ENCODE data around the gene RAB28. TPM values are rescaled to one million over a fixed set of nuclear protein-coding genes. Genes with fewer than 3 reads are reported as not detected.
"Not testable (repeated sequence)": the region's sequence is repeated elsewhere in the genome, so short reads cannot be mapped to it uniquely, and the experiment has no call there.

The RAB28 gene
- total RNA-seq, 2 experiments from 2014 or later: 15.6 to 16.7 TPM

DNA sequence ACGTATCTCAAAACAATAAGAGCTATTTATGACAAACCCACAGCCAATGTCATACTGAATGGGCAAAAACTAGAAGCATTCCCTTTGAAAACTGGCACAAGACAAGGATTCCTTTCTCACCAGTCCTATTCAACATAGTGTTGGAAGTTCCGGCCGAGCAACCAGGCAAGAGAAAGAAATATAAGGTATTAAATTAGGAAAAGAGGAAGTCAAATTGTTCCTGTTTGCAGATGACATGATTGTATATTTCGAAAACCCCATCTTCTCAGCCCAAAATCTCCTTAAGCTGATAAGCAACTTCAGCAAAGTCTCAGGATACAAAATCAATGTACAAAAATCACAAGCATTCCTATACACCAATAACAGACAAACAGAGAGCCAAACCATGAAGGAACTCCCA is 94.2 kb downstream of the RAB28 start:
- H3K27ac Mint-ChIP-seq; DNase-seq; intact Hi-C loops (cut with micrococcal nuclease); H3K4me3 Mint-ChIP-seq; H3K27me3 Mint-ChIP-seq (ENCODE audit: low read depth): not testable (repeated sequence)
- Mint-ChIP-seq H3K9me3 (peaks cover 18% of the 10 kb centered on the region), H3K4me1 (ENCODE audit: low read depth) (peaks cover 18% of the 10 kb centered on the region), H3K36me3 (ENCODE audit: low read depth) (peaks cover 36% of the 10 kb centered on the region)
- CTCF ChIA-PET: interaction anchor here (0.7 kb wide), 1 partner anchor 37 kb away, joined by 3 read pairs; no protein-coding TSS in a partner anchor

- peaks cover 17% of the 10 kb centered on the region for H3K9me3 Mint-ChIP-seq
- intact Hi-C loops (cut with micrococcal nuclease): no loop called here
- H3K27ac Mint-ChIP-seq: no peak overlapping the region
- H3K4me1 Mint-ChIP-seq (ENCODE audit: low read depth): peaks cover 17% of the 10 kb centered on the region
- H3K36me3 Mint-ChIP-seq (ENCODE audit: low read depth): peaks cover 34% of the 10 kb centered on the region
- no peaks in the 10 kb centered on the region for H3K27me3 Mint-ChIP-seq (ENCODE audit: low read depth)
- CTCF ChIA-PET: no interaction called here
- DNase-seq: no peak
- H3K4me3 Mint-ChIP-seq: no peak overlapping the region
These were observed 97.6 kb downstream of the RAB28 start for GRCh38 chr4:13386405-13387107.

- CTCF ChIA-PET: no interaction called here
- intact Hi-C loops (cut with micrococcal nuclease): no loop called here
- Mint-ChIP-seq H3K27me3 (ENCODE audit: low read depth) (no peaks in the 10 kb centered on the region), H3K9me3 (peaks cover 10% of the 10 kb centered on the region), H3K36me3 (ENCODE audit: low read depth) (peaks cover 24% of the 10 kb centered on the region), H3K4me3 (no peak overlapping the region), H3K4me1 (ENCODE audit: low read depth) (peaks cover 17% of the 10 kb centered on the region), H3K27ac (no peak overlapping the region)
- no peak for DNase-seq
These were observed 100.1 kb downstream of the RAB28 start for GRCh38 chr4:13384055-13384454.

GRCh38 chr4:13378973-13379759 is 105.0 kb downstream of the RAB28 start:
- Mint-ChIP-seq H3K4me1 (ENCODE audit: low read depth) (no peaks in the 10 kb centered on the region), H3K27me3 (ENCODE audit: low read depth) (no peaks in the 10 kb centered on the region), H3K36me3 (ENCODE audit: low read depth) (peaks cover 3% of the 10 kb centered on the region), H3K27ac (no peak overlapping the region), H3K4me3 (no peak overlapping the region), H3K9me3 (no peaks in the 10 kb centered on the region)
- CTCF ChIA-PET: interaction anchor here (0.6 kb wide), 1 partner anchor 327 kb away, joined by 6 read pairs; no protein-coding TSS in a partner anchor
- DNase-seq: no peak
- intact Hi-C loops (cut with micrococcal nuclease): no loop called here

- Mint-ChIP-seq H3K4me3 (no peak overlapping the region), H3K36me3 (ENCODE audit: low read depth) (peaks cover 12% of the 10 kb centered on the region), H3K4me1 (ENCODE audit: low read depth) (no peaks in the 10 kb centered on the region), H3K27me3 (ENCODE audit: low read depth) (no peaks in the 10 kb centered on the region), H3K27ac (no peak overlapping the region), H3K9me3 (no peaks in the 10 kb centered on the region)
- CTCF ChIA-PET: interaction anchor here (0.6 to 0.7 kb wide), 2 partner anchors 11 to 761 kb away, joined by 3 to 4 read pairs; no protein-coding TSS in a partner anchor
- intact Hi-C loops (cut with micrococcal nuclease): no loop called here
- DNase-seq: no peak
These were observed 113.1 kb downstream of the RAB28 start for GRCh38 chr4:13371048-13371447.

GRCh38 chr4:13368217-13368616 is 115.9 kb downstream of the RAB28 start:
- intact Hi-C loops (cut with micrococcal nuclease): no loop called here
- DNase-seq: no peak
- H3K4me1 Mint-ChIP-seq (ENCODE audit: low read depth): no peaks in the 10 kb centered on the region
- no peak overlapping the region for H3K27ac Mint-ChIP-seq
- H3K36me3 Mint-ChIP-seq (ENCODE audit: low read depth): peaks cover 17% of the 10 kb centered on the region
- CTCF ChIA-PET: no interaction called here
- no peaks in the 10 kb centered on the region for H3K27me3 Mint-ChIP-seq (ENCODE audit: low read depth)
- H3K4me3 Mint-ChIP-seq: no peak overlapping the region
- H3K9me3 Mint-ChIP-seq: no peaks in the 10 kb centered on the region

- Mint-ChIP-seq H3K9me3 (no peaks in the 10 kb centered on the region), H3K27ac (no peak overlapping the region), H3K36me3 (ENCODE audit: low read depth) (peaks cover 17% of the 10 kb centered on the region), H3K4me3 (no peak overlapping the region), H3K27me3 (ENCODE audit: low read depth) (no peaks in the 10 kb centered on the region), H3K4me1 (ENCODE audit: low read depth) (no peaks in the 10 kb centered on the region)
- CTCF ChIA-PET: interaction anchor here (0.6 kb wide), 1 partner anchor 576 kb away, joined by 3 read pairs; no protein-coding TSS in a partner anchor
- intact Hi-C loops (cut with micrococcal nuclease): no loop called here
- DNase-seq: no peak
These were observed 116.4 kb downstream of the RAB28 start for GRCh38 chr4:13367691-13368090.

DNA sequence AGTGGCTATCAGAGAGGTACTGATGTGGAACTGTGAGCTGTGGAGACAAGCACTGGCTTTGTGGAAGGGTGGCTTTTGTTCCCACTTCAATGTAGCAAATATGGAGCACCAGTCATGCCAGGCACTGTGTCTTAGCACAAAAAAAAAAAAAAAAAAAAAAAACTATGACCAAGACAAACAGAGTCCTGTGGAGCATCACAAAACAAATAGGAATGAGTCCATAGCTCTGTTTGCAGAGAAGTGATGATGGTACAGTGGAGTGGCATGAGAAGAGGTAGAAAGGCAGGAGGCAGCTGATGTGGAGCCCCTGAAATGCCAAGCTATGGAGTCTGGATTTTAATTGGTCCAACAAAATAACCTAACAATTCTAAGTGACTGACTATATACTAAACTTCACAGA is 116.9 kb downstream of the RAB28 start:
- Mint-ChIP-seq H3K36me3 (ENCODE audit: low read depth) (peaks cover 17% of the 10 kb centered on the region), H3K27ac (no peak overlapping the region), H3K9me3 (no peaks in the 10 kb centered on the region), H3K4me1 (ENCODE audit: low read depth) (no peaks in the 10 kb centered on the region), H3K27me3 (ENCODE audit: low read depth) (no peaks in the 10 kb centered on the region), H3K4me3 (no peak overlapping the region)
- intact Hi-C loops (cut with micrococcal nuclease): no loop called here
- CTCF ChIA-PET: interaction anchor here (0.6 kb wide), 1 partner anchor 576 kb away, joined by 3 read pairs; no protein-coding TSS in a partner anchor
- DNase-seq: no peak

DNA sequence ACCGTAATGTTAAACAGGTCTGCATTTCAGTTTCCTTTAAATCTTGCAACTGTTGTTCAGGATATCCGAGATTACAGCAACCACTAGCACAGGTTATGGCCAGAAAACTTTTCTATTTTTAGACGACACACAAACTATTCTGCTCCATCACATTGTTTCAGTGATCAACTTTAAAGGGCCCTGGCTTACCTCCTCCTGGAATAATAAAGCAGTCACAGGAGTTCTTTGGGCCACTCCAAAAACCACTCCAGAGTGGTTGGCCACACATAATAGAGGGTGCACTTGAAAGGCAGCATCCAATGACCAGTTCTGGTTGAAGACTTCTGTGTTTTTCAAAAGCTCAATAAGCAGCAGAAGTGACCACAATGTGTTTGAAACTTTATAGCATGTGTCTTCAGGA is 118.9 kb downstream of the RAB28 start:
- intact Hi-C loops (cut with micrococcal nuclease): no loop called here
- Mint-ChIP-seq H3K4me1 (ENCODE audit: low read depth) (no peaks in the 10 kb centered on the region), H3K4me3 (no peak overlapping the region), H3K9me3 (no peaks in the 10 kb centered on the region), H3K36me3 (ENCODE audit: low read depth) (peaks cover 22% of the 10 kb centered on the region), H3K27ac (no peak overlapping the region), H3K27me3 (ENCODE audit: low read depth) (no peaks in the 10 kb centered on the region)
- no peak for DNase-seq
- CTCF ChIA-PET: no interaction called here

DNA sequence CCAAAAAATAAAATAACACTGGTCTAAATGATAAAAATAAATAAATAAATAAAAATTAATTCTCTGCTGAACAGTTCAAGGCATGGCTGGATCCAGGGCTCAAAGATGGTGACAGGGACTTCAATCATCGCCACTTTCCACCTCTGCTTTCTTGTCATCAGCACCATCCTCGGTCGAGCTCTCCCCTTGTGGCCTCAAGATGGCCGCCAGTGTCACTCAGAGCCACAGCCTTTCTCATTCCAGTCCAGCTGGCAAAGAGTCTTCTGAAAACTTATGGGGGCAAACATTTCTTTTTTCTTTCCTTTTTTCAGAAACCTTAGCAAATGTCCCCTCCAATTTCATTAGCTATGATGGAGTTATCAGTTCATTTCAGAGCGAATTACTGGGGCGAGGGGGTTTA is 119.5 kb downstream of the RAB28 start:
- Mint-ChIP-seq H3K27ac (no peak overlapping the region), H3K9me3 (no peaks in the 10 kb centered on the region), H3K36me3 (ENCODE audit: low read depth) (peaks cover 22% of the 10 kb centered on the region), H3K27me3 (ENCODE audit: low read depth) (no peaks in the 10 kb centered on the region), H3K4me1 (ENCODE audit: low read depth) (no peaks in the 10 kb centered on the region), H3K4me3 (no peak overlapping the region)
- CTCF ChIA-PET: no interaction called here
- no peak for DNase-seq
- intact Hi-C loops (cut with micrococcal nuclease): no loop called here

DNA sequence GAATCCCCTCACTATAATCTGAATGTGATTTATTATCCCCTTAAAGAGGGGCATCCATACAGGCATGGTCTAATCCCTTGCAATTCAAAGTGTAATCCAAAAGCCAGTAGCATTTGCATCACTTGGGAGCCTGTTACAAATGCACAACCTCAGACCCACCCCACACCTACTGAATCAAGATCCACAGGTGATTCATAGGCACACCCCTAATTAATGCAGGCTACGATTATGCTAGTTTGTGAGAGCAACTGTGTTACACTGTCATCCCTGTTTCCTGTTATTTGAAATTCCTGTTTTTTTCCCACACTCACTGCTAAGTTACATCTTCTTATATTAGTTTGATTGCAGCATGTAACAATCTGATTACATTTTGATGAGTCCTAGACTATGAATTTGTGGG is 120.0 kb downstream of the RAB28 start:
- peaks cover under 1% of the 10 kb centered on the region for H3K9me3 Mint-ChIP-seq
- H3K4me3 Mint-ChIP-seq: no peak overlapping the region
- peaks cover 24% of the 10 kb centered on the region for H3K36me3 Mint-ChIP-seq (ENCODE audit: low read depth)
- DNase-seq: no peak
- no peaks in the 10 kb centered on the region for H3K4me1 Mint-ChIP-seq (ENCODE audit: low read depth)
- intact Hi-C loops (cut with micrococcal nuclease): no loop called here
- no peaks in the 10 kb centered on the region for H3K27me3 Mint-ChIP-seq (ENCODE audit: low read depth)
- CTCF ChIA-PET: no interaction called here
- H3K27ac Mint-ChIP-seq: no peak overlapping the region

DNA sequence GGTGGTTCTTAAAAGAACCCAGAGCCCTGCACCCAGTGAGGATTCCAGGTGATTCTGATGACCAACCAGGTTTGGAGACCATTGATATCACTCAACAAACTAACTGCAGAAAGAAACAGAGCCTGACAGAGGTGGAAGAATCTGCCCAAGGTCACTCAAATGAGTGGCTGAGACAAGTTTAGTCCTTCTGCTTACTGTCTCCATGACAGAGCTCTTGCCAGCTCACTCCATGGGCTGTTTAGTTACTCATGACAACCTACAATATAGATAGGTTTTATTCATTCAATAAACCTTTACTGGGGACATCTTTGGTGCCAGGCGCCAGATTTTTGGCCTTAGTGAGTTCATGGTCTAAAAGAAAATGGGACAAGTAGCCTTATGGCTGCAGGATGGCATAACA is 124.3 kb downstream of the RAB28 start:
- Mint-ChIP-seq H3K27ac (no peak overlapping the region), H3K9me3 (peaks cover 4% of the 10 kb centered on the region), H3K27me3 (ENCODE audit: low read depth) (no peaks in the 10 kb centered on the region), H3K4me1 (ENCODE audit: low read depth) (no peaks in the 10 kb centered on the region), H3K36me3 (ENCODE audit: low read depth) (peaks cover 17% of the 10 kb centered on the region), H3K4me3 (no peak overlapping the region)
- no peak for DNase-seq
- intact Hi-C loops (cut with micrococcal nuclease): no loop called here
- CTCF ChIA-PET: no interaction called here
